A673 (cell line): ENCODE measurements around the gene PRKCH. TPM values are rescaled to one million over a fixed set of nuclear protein-coding genes. Genes with fewer than 3 reads are reported as not detected.

Experiments used
- BruUV-seq: library from RNA; stranded (reverse); fragments of 400-500 nt; replicated peaks from 2 replicates; lab custom pipeline; 2021; lab: Mats Ljungman, UMichigan
- CTCF ChIA-PET: fragments of 300-600 bp; sonication (Branson Sonifier 250); formaldehyde crosslinking; loops from one replicate; lab custom pipeline; 2022; ENCODE audit warnings: antibody characterized with exemption; lab: Charles Lee
- POLR2A ChIA-PET: fragments of 300-600 bp; sonication (Branson Sonifier 250); formaldehyde crosslinking; loops from one replicate; lab custom pipeline; 2022; ENCODE audit warnings: antibody characterized with exemption; ENCODE audit not compliant: low non-redundant PET; lab: Charles Lee
- DNase-seq: peaks from one replicate; pipeline ENCODE4 v3.0.0-alpha.2; 2015; ENCODE audit warnings: low spot score
- H3K27ac ChIP-seq: fragments of 200-600 bp; sonication (generic); 2 replicates; pipeline ENCODE4 v1.5.1; 2016; ENCODE audit warnings: mixed run types, low read depth, mild to moderate bottlenecking, mixed read lengths, antibody characterized with exemption, low read length; ENCODE audit not compliant: poor library complexity, severe bottlenecking
- H3K27me3 ChIP-seq: fragments of 200-600 bp; sonication (generic); replicated peaks from 2 replicates; pipeline ENCODE4 v1.6.1; 2017; ENCODE audit warnings: mixed run types, low read depth, mild to moderate bottlenecking, mixed read lengths, antibody characterized with exemption, low read length; ENCODE audit not compliant: insufficient read depth, poor library complexity
- H3K36me3 ChIP-seq: fragments of 200-600 bp; sonication (generic); 2 replicates; pipeline ENCODE4 v1.6.1; 2016; ENCODE audit warnings: mixed run types, mild to moderate bottlenecking, mixed read lengths, antibody characterized with exemption, low read length; ENCODE audit not compliant: insufficient read depth, poor library complexity, severe bottlenecking
- H3K4me1 ChIP-seq: fragments of 200-600 bp; sonication (generic); 2 replicates; pipeline ENCODE4 v1.6.1; 2017; ENCODE audit warnings: mixed run types, mild to moderate bottlenecking, mixed read lengths, antibody characterized with exemption, low read length; ENCODE audit not compliant: insufficient read depth, poor library complexity, severe bottlenecking
- H3K4me3 ChIP-seq: fragments of 200-600 bp; sonication (generic); 2 replicates; pipeline ENCODE4 v1.5.1; 2016; ENCODE audit warnings: low read depth, mixed run types, mild to moderate bottlenecking, mixed read lengths, low read length; ENCODE audit not compliant: poor library complexity, severe bottlenecking
- H3K9me3 ChIP-seq: fragments of 200-600 bp; sonication (generic); 2 replicates; pipeline ENCODE4 v1.6.1; 2016; ENCODE audit warnings: mixed run types, low read depth, mild to moderate bottlenecking, mixed read lengths, antibody characterized with exemption, low read length; ENCODE audit not compliant: poor library complexity, severe bottlenecking
- CTCF ChIP-seq: fragments of 300-800, 200-600 bp; sonication (generic); conservative IDR thresholded peaks from 2 replicates; pipeline ENCODE4 v1.5.1; 2017; ENCODE audit warnings: low read depth, mild to moderate bottlenecking, antibody characterized with exemption, low read length, moderate library complexity, mixed read lengths
- EZH2 ChIP-seq: fragments of 200-600 bp; sonication (generic); IDR thresholded peaks from 2 replicates; pipeline ENCODE4 v1.6.1; 2017; ENCODE audit warnings: borderline replicate concordance, low read depth, mild to moderate bottlenecking, mixed read lengths, antibody characterized with exemption, low read length; ENCODE audit not compliant: poor library complexity, severe bottlenecking
- intact Hi-C: fragments of 100-400 bp; cut with micrococcal nuclease; formaldehyde crosslinking; loops from one replicate; pipeline ENCODE4 v1.10.0; 2022; ENCODE audit not compliant: unreplicated experiment
- total RNA-seq: library from RNA; stranded (reverse); gene quantifications from 2 replicates; pipeline ENCODE4 v1.2.3, GENCODE V29; 2021

PRKCH gene
- total RNA-seq, 1 experiment from 2014 or later: 1.8 TPM

DNA sequence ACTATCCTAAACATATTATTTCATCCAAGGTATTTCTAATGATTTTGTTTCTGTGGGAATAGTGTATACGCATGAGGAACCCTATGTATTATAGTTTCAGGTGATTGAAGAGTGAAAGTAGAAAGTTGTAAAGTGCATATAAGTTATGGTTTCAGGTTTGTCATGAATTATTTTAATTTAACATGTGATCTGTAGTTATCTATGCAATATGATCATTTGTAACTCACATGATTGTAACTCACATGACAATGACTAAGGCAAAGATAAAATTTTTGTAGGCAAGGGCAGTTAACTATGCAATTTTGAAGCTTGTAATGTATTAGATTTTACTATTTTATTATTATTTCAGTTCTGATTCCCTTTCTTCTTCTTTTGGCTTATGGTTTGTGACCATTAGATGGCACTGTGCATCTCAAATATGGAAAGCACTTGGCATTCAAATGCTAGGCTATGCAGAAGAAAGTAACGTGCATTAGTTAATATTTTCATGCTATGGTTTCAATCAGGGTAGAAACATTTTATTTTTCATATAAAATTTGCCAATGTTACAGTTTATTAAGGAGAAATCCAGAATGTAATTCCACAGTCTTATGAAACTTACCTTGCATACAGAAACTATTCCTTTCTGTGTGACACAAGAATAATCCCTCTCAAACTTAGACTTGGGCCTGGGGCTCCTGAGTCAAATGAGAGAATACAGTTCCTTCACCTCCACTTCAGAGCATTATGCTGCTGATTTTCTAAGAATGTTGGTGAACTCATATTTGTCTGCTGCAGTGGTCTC, 24.5 kb upstream of the PRKCH start:
- intact Hi-C loops: loop anchor here (5.0 kb wide), 2 partner anchors 160 to 540 kb away; no protein-coding TSS in a partner anchor
- TF ChIP-seq EZH2 (no peak), CTCF (peak; percentile 81)
- ChIA-PET CTCF (interaction anchor here (1.5 kb wide), 1 partner anchor 174 kb away, joined by 3 read pairs; no protein-coding TSS in a partner anchor), POLR2A (no interaction called here)
- no peak overlapping the region for H3K27ac ChIP-seq
- peak; percentile 55 for DNase-seq
- no peaks in the 10 kb centered on the region for H3K27me3 ChIP-seq
- H3K36me3 ChIP-seq: no peaks in the 10 kb centered on the region
- H3K9me3 ChIP-seq: no peaks in the 10 kb centered on the region
- no peak overlapping the region for H3K4me3 ChIP-seq
- no TSS peak for BruUV-seq
- H3K4me1 ChIP-seq: no peaks in the 10 kb centered on the region

- TF ChIP-seq CTCF (no peak), EZH2 (no peak)
- intact Hi-C loops: loop anchor here (5.0 kb wide), 2 partner anchors 160 to 540 kb away; no protein-coding TSS in a partner anchor
- no peaks in the 10 kb centered on the region for H3K36me3 ChIP-seq
- no peak overlapping the region for H3K4me3 ChIP-seq
- H3K4me1 ChIP-seq: no peaks in the 10 kb centered on the region
- no TSS peak for BruUV-seq
- ChIA-PET POLR2A (no interaction called here), CTCF (no interaction called here)
- no peaks in the 10 kb centered on the region for H3K9me3 ChIP-seq
- DNase-seq: no peak
- H3K27ac ChIP-seq: no peak overlapping the region
- H3K27me3 ChIP-seq: no peaks in the 10 kb centered on the region
Measured at GRCh38 chr14:61297581-61297980, 23.8 kb upstream of the PRKCH start.

- Histone ChIP-seq H3K36me3 (no peaks in the 10 kb centered on the region), H3K4me3 (no peak overlapping the region), H3K9me3 (no peaks in the 10 kb centered on the region), H3K27me3 (no peaks in the 10 kb centered on the region), H3K4me1 (no peaks in the 10 kb centered on the region), H3K27ac (no peak overlapping the region)
- TF ChIP-seq EZH2: no peak
- DNase-seq: no peak
- intact Hi-C loops: loop anchor here (5.0 kb wide), 2 partner anchors 158 to 538 kb away; no protein-coding TSS in a partner anchor
- ChIA-PET CTCF (no interaction called here), POLR2A (no interaction called here)
- no TSS peak for BruUV-seq
Measured at GRCh38 chr14:61298824-61299223, 22.6 kb upstream of the PRKCH start.
